DMS153 (cell line): ENCODE data around the gene GPR153.

Experiments
- DNase-seq: peaks from one replicate; lab custom pipeline; 2025; lab: John Stamatoyannopoulos, UW

GPR153 gene

GRCh38 chr1:6269296-6269695 is 8.4 kb upstream of the GPR153 start:
- no peak for DNase-seq

- no peak for DNase-seq
These were observed 7.5 kb upstream of the GPR153 start for GRCh38 chr1:6268415-6268814.

GRCh38 chr1:6267686-6268322 is 6.9 kb upstream of the GPR153 start:
- DNase-seq, result no peak

- no peak for DNase-seq
These were observed 5.7 kb upstream of the GPR153 start for GRCh38 chr1:6266641-6267040.

- DNase-seq, result no peak
These were observed 4.3 kb upstream of the GPR153 start for GRCh38 chr1:6265151-6265550.

- no peak for DNase-seq
These were observed 2.8 kb upstream of the GPR153 start for GRCh38 chr1:6263716-6264115.

- no peak for DNase-seq
These were observed 1.9 kb upstream of the GPR153 start for GRCh38 chr1:6262555-6263420.

- DNase-seq, result no peak
These were observed 707 bp upstream of the GPR153 start for GRCh38 chr1:6261615-6261995.

GRCh38 chr1:6260433-6260934 is 414 bp downstream of the GPR153 start:
- DNase-seq, result no peak

- DNase-seq, result peak; percentile 34
These were observed 1.2 kb downstream of the GPR153 start for GRCh38 chr1:6259491-6260362.

- no peak for DNase-seq
These were observed 2.2 kb downstream of the GPR153 start for GRCh38 chr1:6258675-6259074.

- DNase-seq, result no peak
These were observed 3.3 kb downstream of the GPR153 start for GRCh38 chr1:6257541-6258069.

- DNase-seq, result no peak
These were observed 4.3 kb downstream of the GPR153 start for GRCh38 chr1:6256645-6257044.

GRCh38 chr1:6254691-6255090 is 6.2 kb downstream of the GPR153 start:
- no peak for DNase-seq

GRCh38 chr1:6253380-6253779 is 7.5 kb downstream of the GPR153 start:
- no peak for DNase-seq

- no peak for DNase-seq
These were observed 8.6 kb downstream of the GPR153 start for GRCh38 chr1:6252374-6252710.

GRCh38 chr1:6251681-6252373 is 9.1 kb downstream of the GPR153 start:
- DNase-seq, result no peak

GRCh38 chr1:6251233-6251632 is 9.7 kb downstream of the GPR153 start:
- no peak for DNase-seq

GRCh38 chr1:6249739-6250689 is 10.9 kb downstream of the GPR153 start:
- DNase-seq, result no peak

- no peak for DNase-seq
These were observed 11.8 kb downstream of the GPR153 start for GRCh38 chr1:6248932-6249738.
